Stimulated activated CD4-positive, alpha-beta T cell treated with anti-CD3 and anti-CD28 coated beads, Interleukin-15, amount 100 ng/mL, for 1 hour (primary cell): ENCODE measurements around the gene CYP2S1.
A peak's percentile ranks its signal among the peaks of the same experiment; 100 is the strongest.

Source experiments
- DNase-seq, 2 donors: peaks; one replicate each; pipeline ENCODE4 v3.0.0-alpha.2; 2020; ENCODE audit warnings: low read depth in 1 of 2, low spot score in 1 of 2

CYP2S1 gene

GRCh38 chr19:41194157-41194552 lies 1.1 kb downstream of the CYP2S1 start:
- no peak for DNase-seq

- no peak for DNase-seq
Observed at GRCh38 chr19:41195675-41196497, 2.9 kb downstream of the CYP2S1 start.

GRCh38 chr19:41198559-41198958 lies 5.5 kb downstream of the CYP2S1 start:
- DNase-seq: no peak

GRCh38 chr19:41203371-41203770 lies 10.4 kb downstream of the CYP2S1 start:
- DNase-seq: no peak

GRCh38 chr19:41204338-41204737 lies 11.3 kb downstream of the CYP2S1 start:
- DNase-seq: peak; percentile 53 to 68

- DNase-seq: no peak
Observed at GRCh38 chr19:41205995-41206394, 13.0 kb downstream of the CYP2S1 start.

GRCh38 chr19:41206456-41206855 lies 13.4 kb downstream of the CYP2S1 start:
- no peak for DNase-seq

- no peak for DNase-seq
Observed at GRCh38 chr19:41206926-41207750, 14.1 kb downstream of the CYP2S1 start.

GRCh38 chr19:41214161-41214560 lies 21.1 kb downstream of the CYP2S1 start:
- no peak for DNase-seq

GRCh38 chr19:41217741-41218140 lies 24.7 kb downstream of the CYP2S1 start:
- DNase-seq: no peak

GRCh38 chr19:41218249-41218614 lies 25.2 kb downstream of the CYP2S1 start:
- no peak for DNase-seq

GRCh38 chr19:41218615-41219507 lies 25.8 kb downstream of the CYP2S1 start, which contains the start of gene AXL:
Gene AXL, plus strand, starts transcription at chr19:41219223. Its CDS starts 170 bp downstream, at chr19:41219393.
- DNase-seq: no peak

- no peak for DNase-seq
Observed at GRCh38 chr19:41219924-41220567, 27.0 kb downstream of the CYP2S1 start.

GRCh38 chr19:41220811-41221210 lies 27.8 kb downstream of the CYP2S1 start:
- no peak for DNase-seq

- DNase-seq: no peak
Observed at GRCh38 chr19:41221514-41222205, 28.6 kb downstream of the CYP2S1 start.

- no peak for DNase-seq
Observed at GRCh38 chr19:41222240-41222639, 29.2 kb downstream of the CYP2S1 start.

- DNase-seq: no peak
Observed at GRCh38 chr19:41223431-41224234, 30.6 kb downstream of the CYP2S1 start.

- DNase-seq: no peak
Observed at GRCh38 chr19:41224632-41225031, 31.6 kb downstream of the CYP2S1 start.
